Stimulated activated CD8-positive, alpha-beta memory T cell treated with anti-CD3 and anti-CD28 coated beads, Interleukin-15, amount 100 ng/mL, for 4 hours (primary cell): ENCODE measurements around the gene ERGIC3.
"Not testable (repeated sequence)": the region's sequence is repeated elsewhere in the genome, so short reads cannot be mapped to it uniquely, and the experiment has no call there.

Experiments used
- DNase-seq, 2 donors: peaks; one replicate each; pipeline ENCODE4 v3.0.0-alpha.2; 2020; ENCODE audit warnings: low read depth in 2 of 2

The ERGIC3 gene

DNA sequence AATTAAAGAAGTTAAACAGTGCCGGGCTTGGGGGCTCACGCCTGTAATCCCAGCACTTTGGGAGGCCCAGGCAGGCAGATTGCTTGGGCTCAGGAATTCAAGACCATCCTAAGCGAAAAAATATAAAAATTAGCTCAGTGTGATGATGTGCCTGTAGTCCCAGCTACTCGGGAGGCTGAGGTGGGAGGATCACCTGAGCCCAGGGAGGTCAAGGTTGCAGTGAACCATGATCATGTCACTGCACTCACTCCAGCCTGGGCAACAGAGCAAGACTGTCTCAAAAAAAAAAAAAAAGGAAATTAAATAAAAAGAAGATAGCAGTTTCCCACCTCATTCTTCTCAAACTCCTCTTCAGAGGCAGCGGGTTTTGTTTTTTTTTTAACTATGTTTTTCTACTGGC, 24.1 kb upstream of the ERGIC3 start:
- not testable (repeated sequence) for DNase-seq

DNA sequence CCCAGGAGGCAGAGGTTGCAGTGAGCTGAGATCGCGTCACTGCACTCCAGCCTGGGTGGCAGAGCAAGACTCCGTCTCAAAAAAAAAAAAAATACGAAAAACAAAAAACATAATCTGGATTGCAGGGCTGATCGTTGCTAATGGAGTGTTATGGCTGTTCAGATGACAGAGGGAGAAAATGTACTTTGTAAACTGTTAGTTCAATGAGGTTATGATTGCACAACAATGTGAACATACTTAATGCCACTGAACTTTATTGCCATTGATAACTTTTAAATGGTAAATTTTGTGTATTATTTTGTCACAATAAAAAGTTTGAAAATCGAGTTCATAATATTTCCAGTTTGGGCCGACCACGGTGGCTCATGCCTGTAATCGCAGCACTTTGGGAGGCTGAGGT, 22.9 kb upstream of the ERGIC3 start:
- no peak for DNase-seq

DNA sequence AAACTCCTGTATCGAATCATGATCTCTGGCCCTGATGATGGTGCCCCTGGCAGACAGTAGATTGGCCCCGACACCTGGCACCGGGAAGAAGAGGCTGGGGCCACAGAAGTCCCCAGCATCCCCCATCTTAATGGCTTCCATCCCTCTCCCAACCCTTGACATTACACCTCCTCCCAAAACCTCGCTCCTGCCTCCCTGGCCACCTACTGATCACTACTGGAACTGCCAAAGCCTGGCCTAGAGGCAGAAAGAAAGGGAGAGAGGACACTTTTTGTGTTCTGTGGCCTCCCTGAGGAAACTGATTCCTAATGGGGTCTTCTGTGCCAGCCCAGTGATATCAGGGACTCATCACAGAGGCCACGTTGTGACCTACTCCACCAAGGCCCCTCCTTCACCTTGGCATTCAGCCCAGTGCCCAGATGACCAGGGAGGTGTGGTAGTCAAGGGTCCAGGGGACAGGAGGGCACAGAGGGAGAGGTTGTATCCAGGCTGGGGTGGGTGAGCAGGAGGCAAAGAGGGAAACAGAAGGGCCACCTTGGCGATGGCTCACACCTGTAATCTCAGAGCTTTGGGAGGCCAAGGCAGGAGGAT, 18.5 kb upstream of the ERGIC3 start:
- no peak for DNase-seq

DNA sequence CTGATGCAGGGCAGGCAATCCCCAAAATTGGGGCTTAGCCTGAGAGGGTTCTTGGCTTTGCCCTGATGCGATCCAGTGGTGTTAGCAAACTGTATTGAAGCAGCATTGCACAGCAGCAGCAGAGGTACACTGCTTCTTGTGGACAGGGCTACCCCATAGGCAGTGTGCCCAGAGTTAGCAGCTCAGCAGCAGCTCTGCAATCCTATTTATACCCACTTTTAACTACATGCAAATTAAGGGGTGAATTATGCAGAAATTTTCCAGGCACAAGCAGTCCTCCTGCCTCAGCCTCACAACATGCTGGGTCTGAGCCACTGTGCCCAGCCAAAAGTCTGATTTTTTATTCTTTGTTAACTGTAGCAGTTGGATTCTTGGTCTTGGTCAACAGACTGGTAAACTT, 16.2 kb upstream of the ERGIC3 start:
- DNase-seq = no peak

DNA sequence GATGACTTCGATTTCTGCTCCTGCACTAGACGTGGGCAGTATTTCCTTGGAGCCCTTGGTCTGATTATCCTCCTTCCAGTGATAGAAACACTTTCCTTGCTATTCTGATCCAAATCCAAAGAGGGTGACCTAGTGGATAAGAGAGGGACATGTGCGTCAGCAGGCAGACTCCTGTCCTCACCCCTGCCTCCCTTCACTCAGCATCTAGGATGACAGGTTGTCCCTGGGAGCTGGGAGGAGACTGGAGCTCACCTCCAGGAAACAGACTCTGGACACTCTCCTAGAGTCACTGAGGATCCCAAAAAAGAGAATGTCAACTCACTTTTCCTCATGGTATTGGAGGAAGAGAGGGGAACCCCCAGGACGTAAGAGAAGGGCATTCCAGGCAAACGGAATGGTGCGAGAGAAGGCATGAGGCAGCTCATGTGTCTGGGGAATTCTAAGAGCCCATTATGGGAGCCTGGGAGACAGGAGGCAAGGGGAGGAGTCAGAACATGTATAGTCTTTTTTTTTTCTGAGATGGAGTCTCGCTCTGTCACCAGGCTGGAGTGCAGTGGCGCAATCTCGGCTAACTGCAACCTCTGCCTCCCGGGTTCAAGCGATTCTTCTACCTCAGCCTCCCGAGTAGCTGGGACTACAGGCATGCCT, 14.6 kb upstream of the ERGIC3 start:
- no peak for DNase-seq

DNA sequence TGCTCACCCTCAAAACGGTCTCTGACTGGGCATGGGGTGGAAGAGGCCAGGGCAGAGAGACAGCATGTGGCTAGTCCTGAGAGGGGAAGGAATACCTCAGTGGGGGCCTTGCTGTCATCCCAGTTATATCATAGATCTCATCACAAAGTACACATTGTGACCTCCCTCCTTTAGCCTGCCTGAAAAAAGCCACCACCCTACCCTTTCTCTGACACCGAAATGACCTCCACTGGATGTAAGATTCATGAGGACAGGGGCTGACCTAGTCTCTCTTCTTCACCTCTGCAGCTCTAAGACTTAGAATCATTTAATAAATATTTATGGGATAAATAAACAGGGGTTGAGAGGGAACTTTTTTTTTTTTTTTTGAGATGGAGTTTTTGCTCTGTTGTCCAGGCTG, 12.3 kb upstream of the ERGIC3 start, which contains the start of gene C20orf173:
TSS of gene C20orf173 (minus strand) at position 101 of the 400 bp plus-strand sequence. CDS start 279 bp downstream, outside the sequence.
- no peak for DNase-seq

DNA sequence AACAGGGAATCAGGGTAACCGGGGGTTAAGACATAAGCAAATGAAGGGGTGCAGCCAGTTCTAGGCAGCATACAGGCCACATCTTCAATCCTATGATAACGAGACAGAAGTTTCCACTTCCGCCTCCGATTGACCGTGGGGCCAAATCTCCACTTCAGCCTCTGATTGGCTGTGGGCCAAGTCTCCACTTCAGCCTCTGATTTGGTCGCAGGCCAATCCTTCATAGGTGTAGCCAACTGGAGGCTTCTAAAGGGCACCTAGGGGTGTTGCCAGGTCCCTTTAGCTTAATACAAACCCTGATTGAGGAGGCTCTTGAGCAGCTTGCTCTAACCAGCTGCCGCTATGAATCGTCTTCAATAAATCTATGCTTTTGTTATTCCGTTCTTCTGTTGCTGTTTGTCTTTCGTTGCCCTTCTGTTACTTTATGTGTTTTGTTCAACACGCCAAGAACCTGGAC, 2.1 kb upstream of the ERGIC3 start:
- DNase-seq = no peak

DNA sequence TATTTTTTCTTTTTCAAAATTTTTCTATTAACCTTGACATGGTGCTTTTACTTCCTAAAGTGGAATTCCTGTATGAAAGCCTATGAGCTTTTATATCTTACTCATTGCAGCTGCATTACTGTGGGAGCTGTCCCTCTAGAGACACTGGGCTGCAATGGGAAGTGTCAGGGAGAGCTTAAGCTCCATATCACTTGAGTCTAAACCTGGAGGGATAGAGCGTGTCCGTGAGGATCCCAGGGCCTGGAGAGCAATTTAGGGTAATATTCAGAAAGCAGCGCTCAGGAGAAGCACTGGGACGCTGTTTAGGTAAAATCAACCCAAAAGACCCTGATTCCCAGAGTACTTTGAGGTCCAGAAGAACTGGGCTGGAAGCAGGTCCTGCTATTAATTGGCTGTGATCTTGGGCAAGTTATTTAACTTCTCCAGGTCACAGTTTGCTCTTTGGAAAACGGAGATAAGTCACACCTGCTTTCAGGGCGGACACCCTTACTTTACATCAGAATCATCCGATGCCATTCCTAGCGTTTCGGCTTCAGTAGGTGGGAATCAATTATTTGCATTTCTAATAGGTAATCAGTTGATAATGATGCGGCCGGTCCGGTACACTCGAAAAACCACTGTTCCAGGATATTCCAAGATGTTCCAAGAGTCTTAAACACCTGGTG, 628 bp upstream of the ERGIC3 start:
- DNase-seq = no peak

DNA sequence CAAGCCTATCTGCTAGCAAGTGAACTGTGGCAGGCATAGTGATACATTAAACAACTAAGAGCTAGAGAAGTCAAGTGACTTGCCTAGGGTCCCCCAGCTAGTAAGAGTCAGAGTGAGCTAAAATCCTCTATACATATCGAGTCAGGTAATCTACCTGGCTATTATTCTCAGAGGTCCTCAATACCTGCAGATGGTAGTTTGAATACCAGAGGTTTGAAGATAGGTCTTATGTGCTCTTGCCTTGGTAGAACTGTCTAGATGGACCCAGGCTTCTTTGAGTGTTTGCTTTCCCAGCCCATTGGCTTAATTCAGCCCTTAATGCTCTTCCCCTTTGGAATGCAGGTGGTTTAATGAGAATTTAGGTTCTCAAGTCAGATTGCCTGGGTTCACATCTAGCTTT, 1.1 kb downstream of the ERGIC3 start:
- DNase-seq = no peak

DNA sequence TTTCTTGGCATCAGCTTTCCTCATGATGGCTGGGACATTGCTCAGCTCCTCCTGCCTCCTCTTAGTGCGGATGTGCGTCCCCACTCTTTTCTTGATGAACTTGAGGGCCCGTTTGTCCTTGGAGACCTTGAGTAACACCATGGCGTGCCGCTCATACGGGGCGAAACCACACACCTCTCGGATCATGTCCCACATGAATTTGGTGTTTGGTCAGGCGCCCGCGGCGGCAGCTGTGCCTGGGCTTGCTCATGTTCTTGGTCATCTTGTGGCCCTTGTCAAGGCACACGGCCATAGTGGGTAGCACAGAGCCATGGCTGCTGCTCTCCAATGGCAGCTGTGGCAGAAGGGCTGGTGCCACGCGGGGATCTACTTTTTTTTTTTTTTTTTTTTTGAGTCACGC, 2.6 kb downstream of the ERGIC3 start:
- DNase-seq = no peak

DNA sequence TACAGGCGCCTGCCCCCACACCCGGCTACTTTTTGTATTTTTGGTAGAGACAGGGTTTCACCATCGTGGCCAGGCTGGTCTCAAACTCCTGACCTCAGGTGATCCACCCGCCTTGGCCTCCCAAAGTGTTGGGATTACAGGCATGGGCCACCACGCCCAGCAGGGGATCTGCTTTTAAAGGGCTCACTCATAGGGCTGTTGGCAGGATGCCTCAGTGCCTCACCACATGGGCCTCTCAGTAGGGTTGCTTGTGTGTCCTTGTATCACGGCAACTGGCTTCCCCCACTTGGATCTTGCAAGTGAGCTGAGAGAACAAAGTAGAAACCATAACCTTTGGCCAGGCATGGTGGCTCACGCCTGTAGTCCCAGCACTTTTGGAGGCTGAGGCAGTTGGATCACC, 3.1 kb downstream of the ERGIC3 start:
- not testable (repeated sequence) for DNase-seq

DNA sequence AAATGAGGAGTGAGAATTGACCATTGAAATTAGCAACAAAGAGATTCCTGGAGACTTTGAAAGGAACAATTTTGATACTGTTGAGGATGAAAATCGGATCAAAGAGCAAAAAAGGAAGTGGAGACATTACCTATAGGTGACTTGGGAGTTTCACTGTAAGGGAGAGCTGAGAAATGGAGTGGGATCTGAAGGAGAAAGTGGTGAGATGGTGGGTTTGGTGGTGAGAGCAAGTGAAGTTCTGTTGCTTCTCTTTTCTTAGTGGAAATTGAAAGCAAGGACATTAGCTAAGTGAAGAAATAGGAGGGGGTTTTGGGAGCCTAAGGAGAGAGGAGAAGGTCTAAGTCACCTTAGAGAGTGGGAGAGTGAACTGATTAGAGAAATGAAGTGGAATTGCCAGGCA, 4.2 kb downstream of the ERGIC3 start:
- no peak for DNase-seq

DNA sequence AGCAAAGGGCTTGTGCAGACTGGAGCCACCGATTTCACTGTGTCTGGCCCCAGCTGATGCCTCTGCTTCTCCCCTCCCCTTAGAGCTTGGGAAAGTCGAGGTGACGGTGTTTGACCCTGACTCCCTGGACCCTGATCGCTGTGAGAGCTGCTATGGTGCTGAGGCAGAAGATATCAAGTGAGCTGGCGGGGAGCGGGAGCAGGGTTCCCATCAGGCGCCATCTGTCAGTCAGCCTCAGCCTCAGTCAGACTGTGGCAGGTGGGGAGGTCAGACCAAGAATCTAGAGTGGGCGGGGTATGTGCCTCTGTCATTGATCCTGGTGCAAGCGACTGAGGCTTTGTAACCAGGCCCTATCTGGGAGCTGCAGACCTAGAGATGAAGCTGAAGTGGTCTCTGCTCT, 5.5 kb downstream of the ERGIC3 start:
- no peak for DNase-seq

DNA sequence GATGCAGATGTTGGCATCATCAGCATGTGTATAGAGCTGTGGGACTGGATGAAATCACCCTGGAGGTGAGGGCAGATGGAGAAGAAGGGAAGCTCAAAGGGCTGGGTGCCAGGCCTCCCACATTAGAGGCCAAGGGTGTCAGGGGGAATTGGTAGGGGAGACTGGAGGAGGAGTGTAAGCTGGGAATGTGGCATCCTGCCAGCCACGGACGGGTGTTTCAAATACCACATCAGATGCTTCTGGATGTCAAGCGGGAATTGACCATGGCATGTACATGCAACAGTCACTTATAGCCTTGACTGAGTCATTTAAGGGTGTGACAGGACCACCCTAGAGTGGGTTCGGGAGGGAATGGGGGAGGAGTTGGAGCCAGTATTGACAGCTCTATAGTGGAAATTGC, 9.6 kb downstream of the ERGIC3 start:
- no peak for DNase-seq

DNA sequence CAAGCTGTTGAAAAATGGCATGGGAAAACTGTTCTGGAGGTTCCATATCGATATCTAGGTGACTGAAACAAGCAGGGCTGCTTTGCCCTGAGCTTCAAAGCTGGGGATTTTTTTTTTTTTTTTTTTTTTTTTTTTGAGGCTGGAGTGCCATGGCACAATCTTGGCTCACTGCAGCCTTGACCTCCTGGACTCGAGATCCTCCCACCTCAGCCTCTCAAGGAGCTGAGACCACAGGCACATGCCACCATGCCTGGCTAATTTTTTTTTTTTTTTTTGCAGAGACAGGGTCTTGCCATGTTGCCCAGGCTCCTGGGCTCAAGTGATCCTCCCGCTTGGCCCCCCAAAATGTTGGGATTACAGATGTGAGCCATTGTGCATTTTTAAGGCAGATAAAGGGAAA, 11.0 kb downstream of the ERGIC3 start:
- DNase-seq = no peak

DNA sequence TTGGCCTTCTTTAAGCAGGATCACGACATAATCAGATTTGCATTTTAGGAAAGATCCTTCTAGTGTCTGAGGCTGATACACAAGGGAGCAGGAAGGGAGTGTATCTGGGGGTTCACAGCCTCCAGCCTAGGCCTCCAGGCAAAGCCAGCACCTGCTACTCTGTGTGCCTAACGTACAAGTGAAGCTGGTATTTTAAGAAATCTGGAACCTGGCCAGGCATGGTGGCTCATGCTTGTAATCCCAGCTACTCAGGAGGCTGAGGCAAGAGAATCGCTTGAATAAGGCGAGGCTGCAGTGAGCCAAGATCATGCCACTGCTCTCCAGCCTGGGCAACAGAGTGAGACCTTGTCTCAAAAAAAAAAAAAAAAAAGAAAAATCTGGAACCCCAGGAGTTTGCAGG, 13.6 kb downstream of the ERGIC3 start:
- DNase-seq = not testable (repeated sequence)

DNA sequence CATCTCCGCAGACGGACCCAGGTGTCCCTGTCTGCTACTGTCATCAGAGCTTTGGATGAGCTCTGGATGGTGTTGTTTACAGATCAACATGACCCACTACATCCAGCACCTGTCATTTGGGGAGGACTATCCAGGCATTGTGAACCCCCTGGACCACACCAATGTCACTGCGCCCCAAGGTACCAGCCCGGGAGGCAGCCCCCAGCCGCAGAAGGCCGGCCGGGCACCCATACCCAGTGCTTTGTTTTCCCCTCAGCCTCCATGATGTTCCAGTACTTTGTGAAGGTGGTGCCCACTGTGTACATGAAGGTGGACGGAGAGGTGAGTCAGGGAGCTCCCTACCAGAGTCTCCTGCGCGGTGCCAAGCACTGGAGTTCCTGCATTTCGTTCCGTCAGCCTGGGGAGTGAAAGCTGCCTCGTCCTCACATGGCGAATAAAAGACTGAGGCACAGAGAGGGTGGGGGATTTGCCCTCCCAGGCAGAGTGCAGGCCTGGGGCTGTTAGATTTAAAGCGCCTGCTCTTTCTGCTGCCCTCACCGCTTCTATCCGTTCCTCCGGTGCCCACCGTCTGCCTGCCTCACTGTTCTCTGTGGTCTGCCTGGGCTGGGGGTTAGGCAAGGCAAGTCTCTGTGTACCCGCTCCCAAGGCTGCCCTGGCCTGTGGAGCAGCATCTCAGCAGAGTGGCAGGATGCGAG, 14.2 kb downstream of the ERGIC3 start:
- no peak for DNase-seq

DNA sequence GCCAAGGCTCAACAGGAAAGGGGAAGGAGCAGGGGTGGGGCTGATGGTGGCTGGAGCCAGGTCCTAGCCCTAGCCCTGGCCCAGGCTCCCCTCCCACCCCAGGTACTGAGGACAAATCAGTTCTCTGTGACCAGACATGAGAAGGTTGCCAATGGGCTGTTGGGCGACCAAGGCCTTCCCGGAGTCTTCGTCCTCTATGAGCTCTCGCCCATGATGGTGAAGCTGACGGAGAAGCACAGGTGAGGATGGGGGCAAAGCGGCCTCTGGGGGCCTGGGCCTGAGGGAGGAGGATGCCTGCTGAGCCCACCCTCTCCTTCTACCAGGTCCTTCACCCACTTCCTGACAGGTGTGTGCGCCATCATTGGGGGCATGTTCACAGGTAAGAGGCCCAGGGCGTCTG, 15.0 kb downstream of the ERGIC3 start:
- no peak for DNase-seq

DNA sequence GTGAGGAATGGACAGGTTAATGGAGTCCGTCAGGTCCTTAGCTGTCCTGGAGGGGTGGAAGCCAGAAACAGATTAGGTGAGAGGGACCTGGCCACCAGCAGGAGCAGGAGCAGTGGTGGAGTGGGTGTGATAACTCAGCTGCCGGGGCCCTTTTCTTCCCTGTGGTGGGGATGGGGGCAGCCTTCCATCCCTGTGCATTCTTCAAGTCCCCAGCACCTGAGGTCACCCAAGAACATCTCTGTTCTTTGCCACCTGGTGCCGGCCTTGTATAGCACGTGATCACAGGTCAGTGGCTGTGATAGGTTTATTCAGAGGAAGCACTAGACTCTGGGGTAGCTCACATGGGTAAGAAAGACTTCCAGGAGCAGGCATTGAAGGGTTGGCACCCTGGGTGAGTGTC, 16.6 kb downstream of the ERGIC3 start:
- DNase-seq = no peak

DNA sequence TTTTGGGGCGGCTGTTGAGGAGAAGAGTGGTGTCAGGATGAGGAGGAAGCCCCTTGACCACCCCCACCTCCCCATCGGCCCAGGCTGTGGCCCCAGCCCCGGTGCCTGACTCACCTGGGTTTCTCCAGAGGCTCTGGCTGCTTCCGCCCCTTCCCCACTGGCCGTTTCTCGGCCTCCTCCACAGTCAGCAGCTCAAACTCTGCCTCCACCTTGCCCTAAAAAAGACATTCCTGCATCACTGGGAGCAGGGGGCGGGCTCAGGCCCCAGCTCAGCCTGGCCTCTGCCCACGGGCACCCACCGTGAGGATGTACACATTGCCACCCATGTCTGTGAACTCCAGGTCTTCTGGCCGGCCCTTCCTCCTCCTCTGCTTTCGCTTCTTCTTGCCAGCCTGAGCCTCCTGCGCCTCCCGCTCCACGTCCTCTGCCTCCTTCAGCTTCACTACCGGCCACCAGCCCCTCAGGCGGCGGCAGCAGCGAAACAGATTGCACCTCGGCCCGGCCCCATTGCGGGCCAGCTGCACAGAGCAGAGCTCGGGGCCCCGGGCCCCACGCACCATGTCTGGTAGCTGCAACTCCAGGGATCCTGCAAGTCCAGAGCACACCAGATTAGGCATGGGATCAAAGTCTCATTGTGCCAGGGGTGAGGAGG, 17.3 kb downstream of the ERGIC3 start:
- no peak for DNase-seq

DNA sequence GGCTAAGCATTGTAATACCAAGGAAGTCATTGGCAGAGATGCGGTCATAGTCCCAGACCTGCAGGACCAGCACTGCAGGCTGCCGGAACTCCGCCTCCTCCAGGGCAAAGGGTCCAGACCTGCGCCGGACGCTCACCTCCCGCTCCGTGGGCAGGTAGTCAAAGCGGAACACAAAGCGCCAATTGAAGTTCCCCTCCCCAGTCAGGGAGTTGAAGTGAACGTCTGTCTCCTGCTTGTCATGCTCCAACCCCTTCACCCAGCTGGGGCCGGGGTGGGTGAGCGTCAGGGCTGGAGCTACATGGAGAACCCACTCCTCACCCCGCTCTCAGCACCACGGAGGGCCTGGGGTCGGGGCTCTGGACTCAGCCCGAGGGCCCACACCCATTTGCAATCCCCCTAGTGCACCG, 18.2 kb downstream of the ERGIC3 start:
- no peak for DNase-seq

DNA sequence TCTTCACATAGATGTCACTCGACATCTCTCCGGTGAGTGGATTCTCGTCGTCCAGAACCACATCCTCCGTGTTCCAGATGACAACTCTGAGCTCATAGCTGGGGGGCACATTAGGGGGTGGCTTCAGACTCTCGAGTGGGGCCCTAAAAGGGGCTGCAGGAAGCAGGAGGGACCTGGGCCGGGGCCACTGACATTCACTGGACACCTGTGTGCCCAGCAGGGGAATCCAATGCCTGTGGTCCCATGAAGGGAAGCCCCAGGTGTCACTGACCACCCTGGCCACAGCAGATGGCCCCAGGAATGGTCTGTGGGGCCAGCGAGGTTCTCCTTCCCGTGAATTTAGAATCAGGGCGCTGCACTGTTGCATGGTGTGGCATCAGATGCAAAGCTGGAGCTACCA, 18.7 kb downstream of the ERGIC3 start:
- DNase-seq = no peak
